HG02973 (cell line): ENCODE results near the gene STOX1.
"Not testable (repeated sequence)": the region's sequence is repeated elsewhere in the genome, so short reads cannot be mapped to it uniquely, and the experiment has no call there.

ENCODE experiments used
- ATAC-seq: cut with Tn5 transposase; IDR thresholded peaks from one replicate; pipeline ENCODE4 v1.9.1; 2021; ENCODE audit warnings: moderate library complexity; ENCODE audit not compliant: unreplicated experiment

Gene STOX1

GRCh38 chr10:68829521-68829920, 2.2 kb downstream of the STOX1 start:
- no peak for ATAC-seq

GRCh38 chr10:68829952-68830351, 2.6 kb downstream of the STOX1 start:
- ATAC-seq: no peak

- no peak for ATAC-seq
Observed at GRCh38 chr10:68831961-68832455, 4.7 kb downstream of the STOX1 start.

- no peak for ATAC-seq
Observed at GRCh38 chr10:68832601-68833000, 5.3 kb downstream of the STOX1 start.

GRCh38 chr10:68837626-68838322, 10.4 kb downstream of the STOX1 start:
- ATAC-seq: no peak

- ATAC-seq: not testable (repeated sequence)
Observed at GRCh38 chr10:68840650-68841049, 13.3 kb downstream of the STOX1 start.

- no peak for ATAC-seq
Observed at GRCh38 chr10:68848281-68848680, 20.9 kb downstream of the STOX1 start.

GRCh38 chr10:68848806-68849205, 21.5 kb downstream of the STOX1 start:
- no peak for ATAC-seq

- ATAC-seq: no peak
Observed at GRCh38 chr10:68856352-68856751, 29.0 kb downstream of the STOX1 start.

GRCh38 chr10:68857005-68857404, 29.7 kb downstream of the STOX1 start:
- ATAC-seq: no peak

GRCh38 chr10:68861253-68861652, 33.9 kb downstream of the STOX1 start:
- ATAC-seq: no peak

GRCh38 chr10:68864611-68865010, 37.3 kb downstream of the STOX1 start:
- no peak for ATAC-seq

- not testable (repeated sequence) for ATAC-seq
Observed at GRCh38 chr10:68868173-68868572, 40.8 kb downstream of the STOX1 start.

- no peak for ATAC-seq
Observed at GRCh38 chr10:68869623-68870022, 42.3 kb downstream of the STOX1 start.

GRCh38 chr10:68870061-68870460, 42.7 kb downstream of the STOX1 start:
- no peak for ATAC-seq

- no peak for ATAC-seq
Observed at GRCh38 chr10:68870545-68871104, 43.3 kb downstream of the STOX1 start.

- no peak for ATAC-seq
Observed at GRCh38 chr10:68871105-68871711, 43.9 kb downstream of the STOX1 start.

GRCh38 chr10:68871731-68872342, 44.5 kb downstream of the STOX1 start:
- ATAC-seq: no peak

- no peak for ATAC-seq
Observed at GRCh38 chr10:68876246-68877138, 49.2 kb downstream of the STOX1 start.

GRCh38 chr10:68877482-68878110, 50.3 kb downstream of the STOX1 start:
- ATAC-seq: no peak
